Measurements from ENCODE around the gene CDKL5. TPM values are rescaled to one million over a fixed set of nuclear protein-coding genes. Genes with fewer than 3 reads are reported as not detected.

Gene CDKL5
- total and polyA plus RNA-seq, 2 experiments from 2014 or later, result 7.5 to 13.7 TPM

- Histone ChIP-seq H3K9me2 (ENCODE audit: insufficient read depth) (no peaks in the 10 kb centered on the region), H3K36me3 (ENCODE audit: insufficient read depth) (no peaks in the 10 kb centered on the region; the same call in 1 of the 2 replicates), H3K4me2 (no peak overlapping the region), H3K27me3 (ENCODE audit: insufficient read depth) (no peaks in the 10 kb centered on the region), H3K4me1 (ENCODE audit: insufficient read depth) (no peaks in the 10 kb centered on the region), H3F3A (replicated peaks; ENCODE audit: low read depth) (no peaks in the 10 kb centered on the region), H3K79me2 (replicated peaks; ENCODE audit: insufficient read depth) (no peaks in the 10 kb centered on the region), H4K20me1 (replicated peaks; ENCODE audit: insufficient read depth) (no peaks in the 10 kb centered on the region), H3K27ac (ENCODE audit: low read depth) (no peak overlapping the region), H3K4me3 (no peak overlapping the region), H2AFZ (no peak overlapping the region)
- no peak for TF ChIP-seq JUNB (IDR thresholded peaks at IDR 0.05; ENCODE audit: unreplicated experiment)
- Mint-ChIP-seq H3K36me3 (ENCODE audit: low read depth) (peaks cover 13% of the 10 kb centered on the region; the same call in 2 of the 3 replicates), H3K4me3 (no peak overlapping the region), H3K27me3 (ENCODE audit: insufficient read depth, low read depth, poor library complexity) (no peaks in the 10 kb centered on the region), H3K9me3 (no peaks in the 10 kb centered on the region), H3K4me1 (no peaks in the 10 kb centered on the region), H3K27ac (no peak overlapping the region)
- ATAC-seq (no peak), DNase-seq (ENCODE audit: low spot score) (no peak)
Observed at GRCh38 chrX:18594079-18594478, 168.7 kb downstream of the CDKL5 start.

GRCh38 chrX:18596096-18596495, 170.7 kb downstream of the CDKL5 start:
- ATAC-seq, result no peak
- no peaks in the 10 kb centered on the region for H3K79me2 ChIP-seq (replicated peaks; ENCODE audit: insufficient read depth)
- H3K27me3 Mint-ChIP-seq (ENCODE audit: insufficient read depth, low read depth, poor library complexity), result no peaks in the 10 kb centered on the region
- H3F3A ChIP-seq (replicated peaks; ENCODE audit: low read depth), result no peaks in the 10 kb centered on the region
- no peak for DNase-seq (ENCODE audit: low spot score)
- H3K36me3 Mint-ChIP-seq (ENCODE audit: low read depth), result peaks cover 5% of the 10 kb centered on the region; the same call in 1 of the 3 replicates
- no peak overlapping the region for H2AFZ ChIP-seq
- no peak overlapping the region for H3K27ac ChIP-seq (ENCODE audit: low read depth)
- H3K27me3 ChIP-seq (ENCODE audit: insufficient read depth), result no peaks in the 10 kb centered on the region
- no peak overlapping the region for H3K4me3 ChIP-seq
- no peaks in the 10 kb centered on the region for H3K4me1 Mint-ChIP-seq
- no peaks in the 10 kb centered on the region for H3K4me1 ChIP-seq (ENCODE audit: insufficient read depth)
- H3K9me3 Mint-ChIP-seq, result no peaks in the 10 kb centered on the region
- TF ChIP-seq EZH2 (IDR thresholded peaks at IDR 0.05; ENCODE audit: low read depth, unreplicated experiment), result no peak
- TF ChIP-seq EZH2phosphoT487 (IDR thresholded peaks at IDR 0.05; ENCODE audit: unreplicated experiment), result no peak
- TF ChIP-seq ETS1 (IDR thresholded peaks at IDR 0.05), result no peak
- TF ChIP-seq REST (IDR thresholded peaks at IDR 0.05; ENCODE audit: unreplicated experiment), result no peak
- TF ChIP-seq ZNF114 (CRISPR knock-in tag; IDR thresholded peaks at IDR 0.05), result no peak
- no peak for TF ChIP-seq POLR2AphosphoS5 (IDR thresholded peaks at IDR 0.05; ENCODE audit: low read depth)
- TF ChIP-seq CTCF (conservative IDR thresholded peaks at IDR 0.05; ENCODE audit: low read depth in 2 of 2), result no peak
- TF ChIP-seq ZNF462 (CRISPR knock-in tag; IDR thresholded peaks at IDR 0.05), result no peak
- no peak for TF ChIP-seq CREB1 (CRISPR knock-in tag; IDR thresholded peaks at IDR 0.05; ENCODE audit: low read depth)
- H3K4me3 Mint-ChIP-seq, result no peak overlapping the region
- H3K36me3 ChIP-seq (ENCODE audit: insufficient read depth), result no peaks in the 10 kb centered on the region; the same call in 1 of the 2 replicates
- H4K20me1 ChIP-seq (replicated peaks; ENCODE audit: insufficient read depth), result no peaks in the 10 kb centered on the region
- H3K4me2 ChIP-seq, result no peak overlapping the region
- no peaks in the 10 kb centered on the region for H3K9me2 ChIP-seq (ENCODE audit: insufficient read depth)
- H3K27ac Mint-ChIP-seq, result no peak overlapping the region

All from GM23338 (cell line).